HG02973 (cell line): ENCODE measurements around the gene NAALADL2.
"Not testable (repeated sequence)": the region's sequence is repeated elsewhere in the genome, so short reads cannot be mapped to it uniquely, and the experiment has no call there.

Experiments used
- ATAC-seq: cut with Tn5 transposase; IDR thresholded peaks from one replicate; pipeline ENCODE4 v1.9.1; 2021; ENCODE audit warnings: moderate library complexity; ENCODE audit not compliant: unreplicated experiment

NAALADL2 gene

DNA sequence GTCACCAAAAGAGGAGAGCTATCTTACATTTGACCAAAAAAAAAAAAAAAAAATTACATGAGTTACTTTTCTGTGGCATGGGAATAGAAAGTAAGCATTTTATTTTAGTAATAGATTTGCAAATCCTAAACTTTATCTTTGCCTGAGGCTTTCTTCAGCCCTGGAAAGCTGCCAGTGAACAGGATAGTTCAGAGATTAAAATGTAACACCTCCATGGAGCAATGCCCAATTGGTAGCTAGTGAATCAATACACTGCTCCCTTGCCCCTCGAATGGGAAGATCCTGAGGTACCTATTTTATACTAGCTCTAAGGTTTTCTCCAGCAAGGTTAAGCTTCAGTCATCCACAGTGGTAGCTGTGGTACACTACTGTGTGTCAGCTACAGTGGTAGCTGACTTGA is 867.1 kb downstream of the NAALADL2 start:
- no peak for ATAC-seq

DNA sequence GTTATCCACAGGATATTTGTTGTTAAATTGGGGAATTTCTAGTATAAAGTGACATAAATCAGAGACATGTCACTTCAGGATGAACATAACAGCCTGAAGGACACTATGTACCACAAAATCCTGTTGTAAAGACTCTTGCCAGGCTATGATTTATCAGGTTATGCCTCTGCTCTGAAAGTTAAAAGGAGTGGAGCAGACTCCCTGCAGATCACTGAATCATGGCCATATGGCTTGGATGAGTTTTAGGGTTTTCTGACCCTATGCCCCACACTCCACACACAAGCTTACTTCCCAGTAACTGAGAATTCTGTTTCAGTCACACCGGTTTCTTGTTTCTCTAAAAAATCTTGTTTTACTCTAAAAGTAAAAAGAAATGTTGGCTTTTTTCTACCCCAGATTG is 869.4 kb downstream of the NAALADL2 start:
- ATAC-seq, result no peak

DNA sequence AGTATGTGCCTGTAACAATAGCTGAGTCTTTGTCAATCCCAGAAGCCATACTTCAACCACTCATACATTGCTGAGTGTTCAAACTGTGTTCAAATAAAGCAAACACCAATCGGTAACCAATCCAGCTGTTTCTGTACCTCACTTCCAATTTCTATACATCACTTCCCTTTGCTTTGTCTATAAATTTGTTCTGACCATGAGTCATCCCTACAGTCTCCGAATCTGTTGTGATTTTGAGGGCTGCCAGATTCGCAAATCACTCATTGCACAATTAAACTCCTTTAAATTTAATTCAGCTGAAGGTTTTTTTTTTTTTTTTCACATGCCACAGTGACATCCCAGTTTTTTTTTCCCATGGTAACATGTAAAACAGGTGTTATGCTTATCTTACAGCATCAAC is 870.3 kb downstream of the NAALADL2 start:
- ATAC-seq, result no peak

DNA sequence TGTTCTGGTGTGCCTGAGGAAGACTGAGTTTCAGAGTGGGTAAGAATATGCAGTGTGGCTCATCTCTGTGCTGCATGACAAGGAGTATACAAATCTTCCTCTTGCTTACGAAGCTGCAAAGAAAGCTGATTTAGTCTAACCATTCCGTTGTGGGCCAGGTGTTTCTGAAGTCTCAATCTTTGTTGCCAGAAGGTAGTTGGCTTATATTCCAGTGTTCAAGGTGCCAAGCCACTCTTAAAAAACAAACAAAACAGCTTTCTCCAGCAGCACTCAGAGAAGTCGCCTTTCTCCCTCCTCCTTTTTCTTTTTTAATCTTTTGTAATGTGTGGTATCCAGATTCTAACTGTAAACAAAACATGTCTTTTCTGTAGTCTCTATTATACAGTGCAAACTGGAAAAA is 872.4 kb downstream of the NAALADL2 start:
- no peak for ATAC-seq

DNA sequence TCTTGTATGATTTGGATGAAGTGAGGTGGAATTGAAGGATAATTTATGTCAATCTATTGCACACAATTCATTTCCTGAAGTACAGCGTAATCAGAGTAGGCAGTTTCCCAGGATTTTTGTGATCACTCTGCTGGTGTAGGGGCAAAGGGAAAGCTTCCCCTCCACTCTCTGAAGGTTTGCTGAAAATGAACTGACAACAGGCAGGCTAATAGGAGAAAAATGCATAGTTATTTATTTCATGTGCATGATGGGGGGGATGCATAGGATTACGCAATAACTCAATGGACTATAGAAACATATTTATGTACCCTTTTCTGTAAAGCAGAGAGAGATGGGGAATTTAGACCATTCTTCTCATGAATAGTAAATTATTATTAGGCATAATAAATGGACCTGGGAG is 872.9 kb downstream of the NAALADL2 start:
- ATAC-seq, result no peak

DNA sequence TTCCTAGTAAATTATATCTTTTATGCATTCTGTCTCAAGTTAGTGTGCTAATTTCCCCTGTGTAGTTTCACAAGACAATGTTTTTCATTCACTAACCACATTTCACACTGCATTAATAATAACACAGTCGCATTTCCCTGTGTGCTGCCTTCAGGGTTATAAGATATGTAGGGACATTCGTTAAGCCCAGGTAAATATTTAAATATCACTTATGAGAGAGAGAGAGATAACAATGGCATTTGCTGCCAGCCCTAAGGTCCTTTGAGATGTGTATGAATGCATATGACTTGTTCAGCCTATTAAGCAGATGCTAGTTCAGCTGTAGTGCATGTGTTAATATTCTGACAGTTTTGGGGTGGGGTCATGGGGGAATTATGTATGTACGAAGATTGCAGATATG is 876.7 kb downstream of the NAALADL2 start:
- no peak for ATAC-seq

DNA sequence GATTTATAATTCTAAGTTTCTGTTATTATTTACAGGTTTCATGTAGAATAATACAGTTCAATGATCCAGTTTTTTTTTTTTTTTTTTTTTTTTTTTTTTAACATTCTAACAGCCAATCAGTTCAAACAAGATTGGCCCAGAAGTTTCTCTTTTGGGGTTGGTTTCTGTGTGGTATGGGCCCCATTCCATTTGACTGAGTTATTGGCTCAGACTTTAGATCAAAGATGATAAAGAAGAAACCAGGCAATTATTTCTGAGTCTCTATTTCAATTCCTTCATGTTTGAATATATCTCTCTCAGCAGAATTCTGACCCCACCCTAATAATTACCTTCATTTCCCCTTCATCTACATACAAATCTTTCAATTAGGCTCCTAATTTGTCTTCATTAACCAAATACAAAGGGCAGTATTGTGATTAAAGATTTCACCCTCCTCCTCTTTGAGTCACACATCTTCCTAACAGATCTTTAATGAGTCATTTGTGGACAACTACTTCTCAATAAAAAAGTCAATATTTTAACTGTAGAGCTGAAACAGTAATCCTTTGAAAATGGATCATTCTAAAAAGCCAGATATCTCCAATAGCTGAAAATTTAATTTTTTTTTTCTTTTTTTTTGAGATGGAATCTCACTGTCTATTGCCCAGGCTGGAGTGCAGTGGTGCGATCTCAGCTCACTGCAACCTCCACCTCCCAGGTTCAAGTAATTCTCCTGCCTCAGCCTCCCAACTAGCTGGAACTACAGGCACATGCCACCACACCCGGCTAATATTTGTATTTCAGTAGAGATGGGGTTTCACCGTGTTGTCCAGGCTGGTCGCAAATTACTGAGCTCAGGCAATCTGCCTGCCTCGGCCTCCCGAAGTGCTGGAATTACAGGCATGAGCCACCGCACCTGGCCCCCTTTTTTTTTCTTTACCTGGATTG is 878.8 kb downstream of the NAALADL2 start:
- no peak for ATAC-seq

DNA sequence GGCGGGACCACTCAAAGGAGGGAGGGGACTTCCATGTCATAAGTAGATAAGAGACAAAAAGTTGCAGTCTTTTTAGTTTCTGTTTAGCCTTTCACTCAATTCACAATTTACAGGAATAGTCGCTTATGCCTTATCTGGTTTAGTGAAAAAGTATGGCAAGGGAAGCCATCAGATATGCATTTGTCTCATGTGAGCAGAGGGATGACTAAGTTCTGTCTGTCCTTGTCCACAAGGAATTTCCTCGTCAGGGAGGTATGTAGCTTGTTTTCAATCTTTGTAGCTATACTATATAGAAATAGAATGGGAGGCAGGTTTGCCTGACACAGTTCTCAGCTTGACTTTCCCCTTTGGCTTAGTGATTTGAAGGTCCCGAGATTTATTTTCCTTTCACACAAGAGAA is 882.8 kb downstream of the NAALADL2 start:
- ATAC-seq, result no peak

DNA sequence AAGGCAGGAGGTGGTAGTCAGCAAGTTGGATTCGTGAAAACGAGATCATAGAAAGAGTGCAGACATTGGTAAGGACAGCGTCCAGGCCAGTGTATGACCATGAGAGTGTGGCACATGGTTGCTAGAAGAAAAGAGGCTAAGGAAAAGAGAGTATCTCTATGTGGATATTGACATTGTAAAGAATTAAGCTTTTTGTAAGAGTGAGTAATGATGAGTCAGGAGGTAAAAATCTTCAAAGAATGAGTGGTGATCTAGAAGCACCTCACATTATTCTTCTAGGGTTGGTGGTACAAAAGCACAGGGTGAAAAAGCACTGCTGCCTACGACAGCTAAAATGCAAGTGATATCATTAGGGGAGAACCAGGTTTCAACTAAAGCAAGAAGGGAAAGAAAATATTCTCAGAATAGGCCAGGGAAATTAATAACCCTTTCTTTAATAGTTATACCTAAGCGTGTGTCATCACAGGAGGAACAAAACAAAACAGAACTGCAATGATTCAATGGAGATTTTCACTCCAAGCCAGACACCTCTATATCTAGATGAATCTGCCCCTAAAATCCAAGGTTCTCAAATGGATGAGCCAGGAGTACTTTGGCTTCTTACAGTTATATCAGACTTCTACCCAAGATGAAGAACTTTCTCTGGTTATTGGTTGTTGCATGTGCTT is 884.7 kb downstream of the NAALADL2 start:
- no peak for ATAC-seq

DNA sequence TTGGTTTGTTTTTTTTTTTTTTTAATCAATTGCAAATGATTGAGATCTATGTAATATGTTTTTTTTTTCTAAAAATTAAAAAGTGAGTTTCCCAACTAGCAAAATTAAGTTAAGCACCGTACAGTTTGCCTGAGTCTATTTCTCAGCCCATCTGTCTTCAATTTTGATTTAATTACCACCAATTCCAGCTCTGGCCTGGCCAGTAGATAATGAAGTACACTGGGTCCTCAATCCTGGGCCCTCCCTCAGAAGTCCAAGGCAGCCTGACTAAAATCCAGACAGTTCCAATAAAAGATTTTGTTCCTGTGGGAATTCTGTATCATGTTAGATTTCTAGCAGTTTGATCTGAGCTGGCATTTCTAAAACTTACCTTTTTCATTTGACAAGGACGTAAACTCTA is 887.2 kb downstream of the NAALADL2 start:
- no peak for ATAC-seq

DNA sequence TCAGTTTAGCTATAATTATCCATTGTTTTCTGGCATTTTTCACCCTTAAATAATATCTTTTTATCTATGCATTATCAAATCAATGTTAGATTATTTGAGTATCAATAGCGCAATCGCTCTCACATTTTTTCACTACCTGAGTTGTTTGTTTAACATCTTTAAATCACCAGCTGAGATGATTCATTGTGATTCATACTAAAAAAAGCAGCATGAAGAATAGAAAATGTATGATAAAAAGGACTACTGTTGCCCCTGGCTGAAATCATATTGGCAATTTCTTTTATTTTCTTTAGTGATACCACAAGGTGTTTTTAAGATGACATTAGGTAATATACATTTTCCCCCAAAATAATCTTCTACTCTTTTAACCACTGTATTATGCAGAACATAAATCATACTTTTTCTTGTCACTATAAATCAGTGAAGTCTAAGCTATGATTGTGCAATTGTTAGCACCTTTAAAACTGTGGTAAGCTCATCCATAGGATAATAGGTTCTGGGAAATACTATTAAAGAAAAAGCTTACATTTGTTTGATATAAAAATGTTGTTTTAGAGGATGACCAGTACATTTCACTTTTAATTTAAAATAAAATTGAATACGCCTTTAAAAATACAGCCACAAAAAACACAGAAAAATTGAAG is 889.1 kb downstream of the NAALADL2 start:
- ATAC-seq, result no peak

DNA sequence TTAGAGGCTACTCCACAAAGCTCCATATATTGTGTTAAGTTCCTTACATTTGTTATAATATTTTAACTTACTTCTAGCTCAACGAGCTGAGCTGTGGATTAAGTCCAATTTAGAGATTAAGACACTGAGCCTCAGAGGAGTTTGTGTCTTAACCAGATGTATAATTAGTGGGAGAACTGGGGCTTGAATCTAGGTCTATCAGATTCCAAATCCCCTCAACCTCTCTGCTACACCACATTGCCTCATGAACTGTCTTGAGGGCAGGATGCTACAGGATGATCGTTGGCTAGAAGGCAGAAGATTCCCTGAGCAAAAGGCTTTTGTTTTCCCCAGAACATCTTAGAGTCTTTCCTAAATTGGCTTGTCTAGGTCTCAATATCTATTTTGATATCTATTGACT is 890.8 kb downstream of the NAALADL2 start:
- no peak for ATAC-seq

DNA sequence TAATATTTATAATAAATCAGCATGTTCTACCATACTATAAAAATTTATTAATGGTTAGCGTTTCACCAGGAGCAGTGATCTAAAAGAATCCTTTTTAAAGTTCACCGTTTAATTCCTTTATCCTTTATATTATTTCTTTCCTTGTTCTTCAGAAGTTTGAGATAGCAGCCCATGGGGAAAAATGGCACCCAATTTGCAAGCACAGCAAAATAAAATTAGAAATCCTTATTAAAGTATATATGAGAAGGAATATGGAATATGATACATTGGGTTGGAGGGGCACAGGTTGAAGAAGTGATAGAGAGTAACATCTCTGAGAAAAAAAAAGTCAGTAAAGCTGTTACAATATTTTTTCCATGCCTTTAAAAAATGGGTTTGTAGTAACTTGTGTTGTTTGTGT is 892.0 kb downstream of the NAALADL2 start:
- ATAC-seq, result no peak

DNA sequence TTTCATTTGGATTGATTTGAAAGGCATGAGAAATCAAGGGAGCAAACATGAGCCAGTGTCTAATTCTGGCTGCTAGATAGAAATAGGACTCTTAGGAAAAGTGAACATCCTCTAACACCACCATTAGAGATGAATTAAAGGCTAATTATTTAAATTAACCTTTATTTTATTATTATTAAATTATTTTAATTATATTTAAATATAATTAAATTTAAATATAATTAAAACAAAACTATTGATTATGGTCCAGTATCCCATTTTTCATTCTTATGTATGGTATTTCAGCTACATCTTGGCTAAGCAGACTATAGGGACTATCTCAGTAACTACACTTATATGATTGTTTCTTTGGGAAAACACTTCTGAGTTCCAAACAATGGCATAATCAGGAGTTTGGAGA is 904.8 kb downstream of the NAALADL2 start:
- ATAC-seq, result no peak

DNA sequence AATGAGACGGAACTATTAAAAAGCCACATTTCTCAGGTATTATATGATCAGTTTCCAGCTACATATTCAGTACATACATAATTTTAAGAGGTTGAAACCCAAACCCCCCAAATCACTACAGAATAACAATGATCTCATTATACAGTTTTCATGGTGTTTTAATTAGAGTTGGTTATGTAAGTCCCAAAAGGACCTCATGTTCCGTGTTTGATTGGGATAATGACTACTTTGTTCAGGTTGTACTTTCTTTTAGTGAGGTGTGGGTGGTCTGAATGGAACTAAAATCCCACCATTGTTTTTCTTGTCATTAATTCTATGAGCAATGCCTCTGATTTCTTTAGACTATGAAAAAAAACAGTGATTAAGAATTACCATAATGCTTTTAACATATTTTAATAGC is 905.6 kb downstream of the NAALADL2 start:
- ATAC-seq, result no peak

DNA sequence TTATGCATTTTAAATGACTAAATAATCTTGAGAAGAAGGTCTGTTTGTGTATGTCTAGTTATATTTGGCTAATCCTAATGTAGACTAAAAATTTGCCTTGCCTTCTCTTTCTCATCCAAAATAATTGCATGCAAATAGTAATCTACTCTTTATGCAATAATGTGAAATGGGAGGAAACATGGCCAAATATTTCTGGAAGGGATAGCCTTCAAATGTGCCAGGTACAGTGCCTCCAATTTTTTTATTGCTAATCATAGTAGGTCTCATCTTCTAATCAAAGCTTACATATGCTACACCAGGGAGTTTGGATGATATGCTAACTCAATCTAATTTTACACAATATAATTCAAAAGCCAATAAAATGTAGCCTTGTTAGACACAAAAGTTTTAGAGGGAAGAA is 911.3 kb downstream of the NAALADL2 start:
- no peak for ATAC-seq

DNA sequence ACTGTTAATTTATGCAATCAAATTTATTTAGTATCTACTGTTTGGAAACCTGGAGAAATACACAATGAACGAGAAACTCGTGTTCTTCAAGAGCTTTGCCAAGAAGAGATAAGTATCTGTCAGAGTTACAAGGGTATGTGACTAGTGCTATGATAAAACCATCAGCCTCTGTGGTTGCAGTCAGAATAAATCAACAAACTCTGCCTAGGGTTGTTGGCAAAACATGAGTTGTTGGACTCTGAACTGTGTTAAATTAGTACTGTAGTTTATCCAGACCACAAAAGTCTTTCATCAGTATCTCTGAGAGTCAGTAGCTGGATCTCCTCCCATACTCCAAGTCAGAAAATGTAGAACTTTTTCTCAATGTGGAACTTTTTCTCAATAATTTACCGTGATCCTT is 918.4 kb downstream of the NAALADL2 start:
- no peak for ATAC-seq

DNA sequence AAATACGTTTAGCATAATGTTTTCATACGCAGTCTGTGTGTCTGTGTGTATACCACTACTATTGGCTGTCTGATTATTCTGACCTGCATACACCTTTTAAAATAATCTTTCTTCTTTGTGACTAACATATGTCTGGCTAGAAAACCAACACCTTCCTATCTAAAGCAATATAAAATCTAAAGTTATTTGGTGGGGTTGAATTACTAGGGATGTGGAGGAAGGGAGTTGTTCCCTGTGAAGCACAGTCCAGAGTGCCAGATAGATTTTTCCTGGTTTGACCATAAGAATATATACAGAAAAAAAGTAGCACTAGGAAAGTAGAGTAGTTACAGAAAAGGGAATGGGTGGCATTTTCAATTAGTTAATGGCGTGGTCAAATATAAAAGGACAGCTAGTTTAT is 918.8 kb downstream of the NAALADL2 start:
- no peak for ATAC-seq

DNA sequence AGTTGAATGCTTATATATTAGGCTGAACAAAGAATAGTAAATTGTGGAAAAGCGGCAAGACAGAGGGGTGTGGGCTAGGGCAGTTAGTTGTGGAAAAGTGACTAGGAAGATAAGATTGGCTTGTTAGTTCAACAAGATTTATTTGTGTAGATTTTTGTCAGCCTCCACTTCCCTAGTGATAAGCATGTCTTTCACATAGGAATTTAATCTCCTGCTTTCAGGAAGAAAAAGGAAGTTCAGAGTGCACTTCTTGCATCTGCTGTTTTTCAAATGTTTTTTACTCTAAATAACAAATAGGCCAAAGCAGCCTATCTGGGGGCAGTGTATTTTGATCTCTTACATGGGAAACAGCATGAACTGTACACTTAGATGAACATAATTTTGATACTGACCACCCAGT is 919.9 kb downstream of the NAALADL2 start:
- ATAC-seq, result no peak

DNA sequence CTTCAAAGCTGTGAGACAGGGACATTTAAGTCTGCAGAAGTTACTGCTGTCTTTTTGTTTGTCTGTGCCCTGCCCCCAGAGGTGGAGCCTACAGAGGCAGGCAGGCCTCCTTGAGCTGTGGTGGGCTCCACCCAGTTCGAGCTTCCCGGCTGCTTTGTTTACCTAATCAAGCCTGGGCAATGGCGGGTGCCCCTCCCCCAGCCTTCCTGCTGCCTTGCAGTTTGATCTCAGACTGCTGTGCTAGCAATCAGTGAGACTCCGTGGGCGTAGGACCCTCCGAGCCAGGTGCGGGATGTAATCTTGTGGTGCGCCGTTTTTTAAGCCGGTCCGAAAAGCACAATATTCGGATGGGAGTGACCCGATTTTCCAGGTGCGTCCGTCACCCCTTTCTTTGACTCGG is 928.0 kb downstream of the NAALADL2 start:
- ATAC-seq, result not testable (repeated sequence)

DNA sequence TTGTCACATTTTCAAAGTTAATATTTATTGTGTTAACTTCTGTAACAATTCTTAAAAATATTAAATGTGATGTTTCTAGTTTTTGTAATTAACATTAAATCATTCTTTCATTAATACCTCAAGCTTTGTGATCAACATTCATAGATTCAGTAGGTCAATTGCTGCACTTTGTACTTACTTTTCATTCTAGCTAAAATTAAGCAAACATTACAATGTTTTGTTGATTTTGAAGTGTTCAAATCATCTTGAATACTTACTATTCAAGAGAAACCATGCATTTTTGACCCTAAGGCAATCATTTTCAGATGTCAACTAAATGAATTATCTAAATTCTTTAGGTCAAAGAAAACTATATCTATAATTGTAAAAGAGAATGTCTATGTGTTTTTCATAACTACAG is 933.1 kb downstream of the NAALADL2 start:
- ATAC-seq, result no peak

DNA sequence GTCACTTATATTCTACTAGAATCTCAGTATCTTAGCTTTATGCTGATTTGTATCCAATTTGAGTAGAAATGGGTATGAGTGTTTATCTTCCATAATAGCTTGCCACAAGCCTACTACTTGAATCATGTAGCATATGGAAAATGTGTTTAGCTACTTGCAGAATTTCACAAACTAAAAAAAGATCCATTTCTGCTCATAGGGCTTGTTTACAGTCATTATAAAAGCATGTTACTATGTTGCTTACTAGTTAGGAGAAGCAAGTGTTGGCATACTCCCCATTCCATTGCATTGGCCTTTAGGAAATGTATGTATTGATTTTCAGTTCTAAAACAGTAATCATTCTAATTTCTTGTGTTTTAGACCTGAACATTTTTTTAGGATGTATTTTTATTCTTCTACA is 939.2 kb downstream of the NAALADL2 start:
- no peak for ATAC-seq
